CD4-positive, alpha-beta T cell treated with Interleukin-15 for 4 hours (primary cell): ENCODE data around the gene ARHGEF3.

ENCODE experiments used
- DNase-seq: peaks from one replicate; pipeline ENCODE4 v3.0.0-alpha.2; 2020; ENCODE audit warnings: low spot score

ARHGEF3 gene

DNA sequence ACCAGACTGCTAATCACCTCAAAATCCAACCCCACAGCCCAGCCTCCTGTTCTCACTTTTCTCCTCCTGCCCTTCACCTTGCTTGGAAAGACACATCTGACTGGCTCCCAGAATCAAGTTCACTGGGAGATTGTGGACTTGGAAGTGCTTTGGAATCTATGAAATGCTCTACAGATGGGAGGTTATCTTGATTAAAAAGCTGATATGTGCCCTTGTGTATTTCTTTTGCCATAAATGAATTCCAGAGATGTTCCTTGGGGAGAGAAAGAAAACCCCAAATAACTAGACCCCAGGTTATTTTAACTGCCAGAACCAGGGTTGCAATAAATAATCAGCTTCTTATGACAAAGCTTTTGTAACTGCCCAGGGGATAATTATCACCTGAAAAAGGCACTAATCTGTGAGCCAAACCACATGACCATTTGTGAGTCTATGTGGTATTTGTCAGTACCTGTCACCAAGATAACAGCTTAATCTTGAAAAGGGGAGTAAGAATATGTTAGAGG, 21.7 kb upstream of the ARHGEF3 start:
- no peak for DNase-seq

DNA sequence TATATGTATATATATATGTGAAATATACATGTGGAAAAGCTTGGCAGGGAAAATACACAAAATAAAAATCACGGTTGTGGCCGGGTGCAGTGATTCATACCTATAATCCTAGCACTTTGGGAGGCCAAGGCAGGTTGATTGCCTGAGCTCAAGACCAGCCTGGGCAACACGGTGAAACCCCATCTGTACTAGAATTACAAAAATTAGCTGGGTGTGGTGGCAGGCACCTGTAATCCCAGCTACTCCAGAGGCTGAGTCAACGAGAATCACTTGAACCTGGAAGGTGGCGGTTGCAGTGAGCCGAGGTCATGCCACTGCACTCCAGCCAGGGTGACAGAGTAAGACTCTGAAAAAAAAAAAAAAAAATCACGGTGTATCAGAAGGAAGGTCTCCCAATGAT, 20.8 kb upstream of the ARHGEF3 start:
- DNase-seq = no peak

DNA sequence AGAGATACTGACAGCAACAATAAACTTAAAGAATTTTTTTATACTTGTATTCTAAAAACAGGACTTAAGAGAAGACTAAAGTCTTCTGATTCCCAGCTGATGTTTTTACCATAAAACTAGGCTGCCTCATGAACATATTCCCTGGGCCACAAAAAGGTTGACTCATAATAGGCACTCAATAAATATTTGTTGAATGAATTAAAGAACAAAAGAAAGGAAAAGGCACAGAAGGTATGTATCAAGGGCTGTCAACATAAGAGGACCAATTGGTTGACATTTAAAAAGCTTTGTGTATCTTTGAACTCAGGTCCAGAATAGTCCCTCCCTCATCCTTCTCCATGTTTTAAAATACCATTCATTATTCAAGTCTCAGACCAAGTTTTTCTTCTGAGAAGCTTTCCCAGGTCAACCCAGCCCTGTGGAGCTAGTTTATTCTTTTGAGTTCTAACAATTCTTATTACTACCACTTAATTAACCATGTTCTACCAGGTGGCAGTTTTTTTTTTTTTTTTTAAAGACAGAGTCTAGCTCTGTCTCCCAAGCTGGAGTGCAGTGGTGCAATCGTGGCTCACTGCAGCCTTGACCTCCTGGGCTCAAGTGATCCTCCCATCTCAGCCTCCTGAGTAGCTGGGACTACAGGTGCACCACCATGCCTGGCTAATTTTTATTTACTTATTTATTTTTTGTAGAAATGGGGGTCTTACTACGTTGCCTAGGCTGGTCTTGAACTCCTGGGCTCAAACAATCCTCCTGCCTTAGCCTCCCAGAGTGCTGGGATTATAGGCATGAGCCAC, 17.5 kb upstream of the ARHGEF3 start:
- no peak for DNase-seq

DNA sequence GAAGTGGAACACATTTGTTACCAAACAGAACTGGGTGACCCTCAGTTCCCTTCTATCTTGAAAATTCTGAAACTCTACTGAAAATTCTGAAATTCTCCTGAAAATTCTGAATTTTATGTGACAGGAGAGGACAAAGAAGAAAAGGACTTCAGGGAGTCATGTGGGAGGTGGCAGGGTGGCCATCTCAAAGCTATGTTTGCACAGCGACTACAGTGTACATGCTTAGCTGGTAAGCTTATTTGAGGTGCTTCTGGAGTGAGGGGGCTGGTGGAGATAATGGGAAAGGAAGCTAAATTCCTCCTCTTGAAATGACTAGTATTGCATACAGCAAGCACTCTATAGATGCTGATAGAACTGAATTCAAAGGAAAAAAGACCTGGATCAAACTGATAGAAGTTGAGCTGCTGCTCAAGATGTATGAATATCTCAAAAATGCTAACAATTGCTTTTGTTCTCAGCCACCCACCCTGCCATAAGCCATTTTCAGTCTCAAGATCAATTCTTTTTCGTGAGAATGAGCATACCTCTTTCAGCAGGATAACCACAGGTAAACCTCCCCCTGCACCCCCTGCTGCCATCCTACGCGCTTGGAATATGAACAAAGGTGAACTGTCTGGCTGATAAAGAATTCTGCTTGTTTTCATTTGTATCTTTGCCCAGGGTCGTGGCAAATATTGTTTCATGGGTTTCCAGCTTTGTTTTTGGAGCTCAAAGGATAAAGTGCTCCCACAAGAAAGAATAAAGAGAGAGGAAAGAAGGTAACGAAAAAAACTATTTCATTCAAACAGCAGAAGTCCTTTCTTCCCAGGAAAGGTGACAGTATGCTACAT, 16.6 kb upstream of the ARHGEF3 start:
- no peak for DNase-seq

DNA sequence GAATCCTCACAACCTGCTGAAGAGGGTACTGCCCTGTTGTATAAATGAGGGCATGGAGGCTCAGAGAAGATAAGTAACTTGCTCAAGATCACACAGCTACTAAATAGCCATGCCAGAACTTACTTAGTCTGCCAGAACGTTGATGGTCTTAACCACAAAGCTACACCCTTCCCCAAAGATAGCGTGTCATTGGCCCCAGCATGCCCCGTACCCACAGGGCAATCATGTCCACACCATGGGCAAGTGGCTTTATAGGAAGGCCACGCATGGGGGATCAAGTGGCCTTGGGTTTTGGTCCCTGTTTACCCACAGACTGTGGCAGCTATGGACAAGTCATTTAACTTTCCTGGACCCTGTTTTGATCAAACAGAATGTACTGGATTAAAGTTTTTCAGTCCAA, 15.9 kb upstream of the ARHGEF3 start:
- DNase-seq = no peak

DNA sequence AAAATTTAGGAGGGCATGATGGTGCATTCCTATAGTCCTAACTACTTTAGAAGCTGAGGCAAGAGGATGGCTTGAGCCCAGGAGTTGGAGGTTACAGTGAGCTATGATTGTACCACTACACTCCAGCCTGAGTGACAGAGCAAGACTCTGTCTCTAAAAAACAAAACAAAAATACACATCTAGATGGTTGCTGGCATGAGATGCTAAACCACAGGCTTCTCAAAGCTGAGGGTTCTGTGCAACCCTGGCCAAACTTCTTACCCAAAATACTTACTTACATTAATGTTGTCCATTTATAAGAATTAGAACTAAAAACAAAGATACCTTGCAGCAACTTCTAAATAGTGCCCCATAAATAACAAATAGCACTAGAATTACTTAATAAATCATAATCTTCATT, 14.3 kb upstream of the ARHGEF3 start:
- no peak for DNase-seq

DNA sequence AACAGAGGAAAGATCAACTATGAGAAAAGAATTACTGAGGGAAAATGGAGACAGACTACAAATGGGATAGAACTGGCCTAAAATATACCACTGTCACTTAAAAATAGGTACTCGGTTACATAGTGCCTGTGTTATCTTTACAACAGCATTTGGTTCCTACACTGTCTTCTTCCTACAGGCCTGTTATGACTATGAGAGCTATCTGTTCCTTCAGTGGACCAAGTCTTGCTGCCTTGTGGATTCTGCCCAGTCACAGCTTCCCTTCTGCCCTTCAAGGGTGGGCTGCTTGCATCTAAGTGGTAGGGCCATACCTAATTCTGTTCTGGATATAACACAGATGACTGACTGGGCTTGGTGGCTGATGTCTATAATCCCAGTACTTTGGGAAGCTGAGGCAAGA, 13.8 kb upstream of the ARHGEF3 start:
- DNase-seq = no peak

DNA sequence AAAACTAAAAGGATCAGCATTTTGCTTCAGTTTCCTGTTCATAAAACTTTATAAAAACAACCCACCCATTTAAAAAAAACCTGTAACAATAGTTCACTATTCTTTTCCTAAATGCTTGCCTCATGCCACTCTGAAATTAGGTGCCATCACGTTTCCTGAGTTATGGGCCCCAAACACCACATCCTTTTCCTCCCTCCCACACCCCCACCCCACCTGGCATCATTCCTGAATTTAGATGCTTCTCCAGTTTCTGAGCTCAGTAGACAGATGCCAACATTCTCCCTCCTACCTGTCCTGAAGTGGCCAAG, 11.9 kb upstream of the ARHGEF3 start:
- no peak for DNase-seq

DNA sequence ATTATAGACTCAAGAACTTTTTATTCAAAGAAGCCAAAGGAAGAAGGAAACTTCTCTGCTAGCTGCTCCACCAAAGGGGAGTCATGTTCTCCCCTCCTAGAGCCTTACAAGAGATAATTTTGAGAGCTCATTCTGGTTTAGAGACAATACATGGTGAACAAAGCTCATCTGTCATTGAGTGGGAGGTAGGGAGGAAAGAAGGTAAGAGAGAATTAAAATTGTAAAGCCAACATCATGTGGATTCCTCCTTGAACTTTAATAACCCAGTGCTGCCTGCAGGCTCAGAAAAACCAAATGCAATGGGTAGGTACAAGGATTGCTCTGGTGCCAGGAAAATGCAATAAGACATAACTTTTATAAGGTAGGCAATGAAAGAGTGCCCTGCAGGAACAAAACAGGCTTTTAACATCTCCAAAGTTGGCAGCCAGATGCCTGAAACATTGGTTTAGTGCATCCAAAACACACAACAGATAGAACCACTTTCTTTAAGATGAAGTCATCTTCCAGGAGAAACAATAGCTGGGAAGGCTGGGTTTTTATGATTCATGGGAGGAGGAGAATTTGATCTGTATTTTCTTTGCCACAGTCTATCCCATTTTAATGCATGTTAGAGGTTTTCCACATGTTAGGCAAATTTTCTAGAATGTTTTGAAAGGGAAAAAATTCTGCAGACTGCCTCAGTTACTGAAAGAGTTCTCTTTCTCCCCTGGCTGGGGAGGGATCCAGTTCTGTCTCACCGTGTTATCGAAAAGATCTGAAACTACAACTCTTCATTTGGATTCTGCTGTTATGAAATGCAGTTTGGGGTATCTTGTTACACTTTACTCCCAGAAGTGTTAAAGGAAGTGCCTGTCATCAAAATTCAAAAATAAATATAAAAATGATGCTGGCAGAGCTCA, 11.3 kb upstream of the ARHGEF3 start:
- no peak for DNase-seq

DNA sequence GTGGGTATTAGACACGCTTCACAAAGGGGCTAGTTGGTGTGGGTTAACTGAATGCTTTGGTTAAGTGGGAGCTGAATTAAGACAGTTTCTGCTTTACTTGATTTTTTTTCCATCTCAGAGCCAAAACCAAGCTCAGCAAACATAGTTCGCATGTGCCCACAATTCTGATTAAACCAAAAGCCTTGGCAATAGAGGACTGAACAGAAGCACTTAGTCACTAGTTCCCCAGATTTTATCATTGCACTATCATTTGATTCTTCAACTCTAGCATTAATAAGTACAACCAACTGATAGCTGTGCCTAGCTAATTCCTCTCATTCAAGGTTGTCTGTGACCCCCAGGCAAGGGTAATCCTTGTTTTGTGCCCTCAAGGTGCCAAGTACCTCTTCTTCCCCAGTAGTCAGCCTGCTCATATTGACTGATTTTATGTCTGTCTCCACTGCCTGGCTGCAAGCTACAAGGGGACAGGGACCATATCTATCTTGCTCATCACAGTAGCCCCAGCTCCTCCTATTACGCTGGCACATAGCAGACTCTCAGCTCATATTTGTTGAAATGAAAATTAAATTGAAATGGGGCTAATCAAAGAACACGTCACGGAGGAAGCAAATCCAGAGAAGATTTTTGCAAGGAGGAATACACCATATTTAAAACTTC, 9.9 kb upstream of the ARHGEF3 start:
- DNase-seq = no peak

DNA sequence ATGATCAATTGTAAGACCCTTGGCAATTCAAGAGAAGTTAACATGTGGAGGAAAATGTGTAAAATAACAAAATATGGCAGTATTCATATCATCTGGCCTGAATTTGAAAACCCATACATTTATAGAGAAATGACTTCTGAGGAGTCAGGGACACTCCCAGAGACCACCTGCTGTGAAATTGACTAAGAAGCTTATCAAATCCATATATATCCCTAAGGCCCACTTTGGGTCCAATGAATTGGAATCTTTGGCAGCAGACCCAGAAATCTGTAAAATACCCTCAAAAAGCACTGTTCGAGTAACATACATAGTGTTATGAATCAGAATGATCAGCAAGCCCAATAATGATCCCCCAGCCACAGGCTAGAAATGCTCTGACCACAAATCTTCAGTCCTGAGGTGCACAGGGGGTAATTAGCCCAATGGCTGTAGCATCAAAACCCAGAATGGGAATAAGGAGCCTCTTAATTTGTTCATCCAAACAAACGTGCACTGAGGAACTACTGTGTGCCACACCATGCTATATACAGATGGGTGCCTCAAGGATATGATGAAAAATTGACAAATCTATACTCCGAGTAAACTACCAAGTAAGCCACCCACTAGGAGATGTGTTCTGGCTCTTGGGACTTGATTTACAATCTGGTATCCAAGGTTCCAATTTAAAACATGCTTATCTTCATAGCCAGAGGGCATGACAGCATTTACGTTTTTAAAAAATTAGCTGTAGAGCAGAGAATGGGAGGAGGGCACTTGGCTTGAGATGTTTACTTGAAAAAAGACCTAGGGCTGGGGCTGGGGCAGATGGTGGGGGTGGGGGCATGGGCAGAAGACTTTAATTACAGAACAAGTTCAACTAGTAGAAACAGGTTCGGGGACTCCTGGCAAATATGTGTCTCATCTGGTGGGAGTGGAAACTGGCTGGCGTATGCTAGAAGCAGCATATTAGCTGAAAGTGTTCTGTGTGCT, 9.1 kb upstream of the ARHGEF3 start:
- DNase-seq = no peak

DNA sequence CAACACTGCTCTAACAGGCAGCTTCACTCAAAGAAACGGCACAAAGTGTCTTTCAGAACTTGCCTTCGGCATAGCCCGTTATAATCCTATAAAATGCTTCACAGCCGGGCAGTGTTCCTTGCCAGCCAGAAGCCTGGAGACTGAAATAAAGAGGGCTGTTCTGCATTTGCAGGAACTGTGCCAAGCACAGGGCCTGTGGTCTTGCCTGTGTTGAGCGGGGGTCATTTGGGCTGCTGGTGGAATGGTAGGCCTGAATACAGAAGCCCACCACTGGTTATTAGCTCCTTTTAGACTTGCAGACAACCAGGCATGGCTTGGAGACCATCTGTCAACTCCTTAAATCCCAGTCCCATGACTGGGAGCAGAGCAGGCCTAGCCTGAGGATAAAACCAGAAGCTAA, 4.7 kb upstream of the ARHGEF3 start:
- no peak for DNase-seq

DNA sequence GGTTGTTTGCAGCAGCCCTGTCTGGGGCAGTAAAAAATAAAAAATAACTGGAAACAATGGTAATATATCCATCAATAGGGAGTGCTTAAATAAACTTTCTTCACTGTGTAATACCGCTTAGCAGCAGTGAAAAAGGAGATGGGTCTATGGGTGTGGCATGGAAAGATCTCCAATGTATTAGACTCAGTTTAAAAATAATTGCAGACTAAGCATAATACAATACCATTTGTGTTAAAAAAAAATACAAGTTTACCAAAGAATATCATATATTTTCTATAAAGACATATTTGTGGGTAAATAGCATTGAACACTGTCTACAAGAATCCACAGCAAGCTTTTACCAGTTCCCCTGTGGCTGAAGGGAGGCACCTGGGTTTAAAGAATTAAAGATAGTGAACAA, 1.0 kb upstream of the ARHGEF3 start:
- no peak for DNase-seq

DNA sequence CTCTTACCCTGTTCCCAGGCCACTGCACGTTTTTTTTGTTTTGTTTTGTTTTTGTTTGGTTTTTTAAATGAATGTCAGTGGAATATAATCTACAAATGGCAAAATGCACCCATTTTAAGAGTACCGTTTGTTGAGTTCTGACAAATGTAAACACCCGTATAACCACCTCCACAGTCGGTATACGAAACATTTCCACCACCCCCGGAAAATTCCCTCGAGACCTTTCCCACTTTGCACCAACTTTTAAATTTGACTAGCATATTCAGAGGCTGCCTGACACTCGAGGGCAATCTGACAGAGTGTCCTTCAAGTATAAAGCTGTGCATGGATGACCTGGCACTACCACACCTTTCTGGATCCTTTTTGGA, 613 bp upstream of the ARHGEF3 start:
- DNase-seq = no peak

DNA sequence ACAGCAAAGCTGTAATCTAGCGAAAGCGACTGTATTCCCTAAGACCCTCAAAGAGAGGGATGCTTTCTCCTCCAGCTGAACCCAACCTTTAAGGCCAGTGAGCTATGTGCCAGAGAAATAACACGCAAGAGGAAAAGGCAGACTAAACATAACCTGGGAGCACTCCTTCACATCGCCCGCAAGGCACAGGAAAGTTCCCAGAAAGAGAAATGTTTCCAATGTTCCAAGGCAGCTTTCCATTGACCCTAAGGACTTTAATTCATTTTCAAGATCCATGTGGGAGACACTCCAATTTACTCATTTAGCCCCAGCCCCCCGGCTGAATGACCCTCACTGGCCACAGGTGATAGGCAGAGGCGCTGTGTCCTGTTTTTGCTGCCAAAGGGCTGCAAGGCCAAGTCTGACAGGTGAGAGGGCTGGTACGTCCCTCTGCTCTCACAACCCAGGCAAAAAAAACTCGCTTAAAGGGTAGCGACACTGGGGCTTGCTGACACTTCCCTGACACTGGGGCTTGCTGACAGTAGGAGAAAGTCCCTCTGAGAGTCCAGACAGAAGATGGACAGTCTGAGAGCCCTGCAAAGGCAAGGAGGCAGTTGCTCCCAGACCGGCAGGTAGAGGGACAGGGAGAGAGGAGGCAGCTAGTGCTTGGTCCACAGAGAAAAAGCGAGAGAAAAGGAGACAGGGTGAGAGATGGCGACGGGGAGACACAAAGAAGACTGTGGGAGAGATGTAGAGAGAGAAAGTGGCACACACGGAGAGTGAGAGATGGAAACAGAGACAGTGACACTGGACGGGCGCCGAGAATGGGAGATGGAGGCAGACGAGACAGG, 702 bp downstream of the ARHGEF3 start:
- DNase-seq = peak; percentile 33

DNA sequence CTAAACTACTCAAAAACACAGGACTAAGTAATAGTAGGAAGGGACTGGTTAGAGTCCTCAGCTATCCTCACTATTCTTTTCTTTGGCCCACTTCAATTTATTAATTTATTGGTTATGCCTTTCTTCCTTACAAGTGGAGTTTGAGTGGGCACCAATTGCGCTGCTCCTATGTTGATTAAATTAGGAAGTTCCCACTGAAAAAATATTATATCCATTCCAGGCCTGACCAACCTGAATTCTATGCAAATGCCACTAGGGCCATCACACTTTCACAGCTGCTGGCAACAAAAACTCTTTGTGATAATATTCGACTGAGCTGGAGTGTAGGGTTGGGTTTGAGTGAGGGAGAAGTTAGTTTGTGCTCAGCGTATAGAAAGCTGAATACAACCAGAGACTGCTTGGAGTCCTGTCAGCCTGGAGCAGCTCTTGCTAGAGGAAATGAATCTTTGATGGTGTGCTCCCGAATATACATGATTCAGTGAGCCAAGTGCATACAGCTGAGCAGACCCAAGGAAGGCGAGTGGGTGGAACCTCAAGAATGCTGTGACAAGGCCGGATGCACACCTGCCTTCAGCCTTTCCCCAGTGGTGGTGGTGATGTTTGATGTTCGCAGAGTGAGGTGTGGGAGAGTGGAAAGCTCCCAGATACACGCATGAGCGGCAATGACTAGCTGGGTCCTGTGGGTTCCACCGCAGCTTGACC, 1.5 kb downstream of the ARHGEF3 start:
- DNase-seq = peak; percentile 79

DNA sequence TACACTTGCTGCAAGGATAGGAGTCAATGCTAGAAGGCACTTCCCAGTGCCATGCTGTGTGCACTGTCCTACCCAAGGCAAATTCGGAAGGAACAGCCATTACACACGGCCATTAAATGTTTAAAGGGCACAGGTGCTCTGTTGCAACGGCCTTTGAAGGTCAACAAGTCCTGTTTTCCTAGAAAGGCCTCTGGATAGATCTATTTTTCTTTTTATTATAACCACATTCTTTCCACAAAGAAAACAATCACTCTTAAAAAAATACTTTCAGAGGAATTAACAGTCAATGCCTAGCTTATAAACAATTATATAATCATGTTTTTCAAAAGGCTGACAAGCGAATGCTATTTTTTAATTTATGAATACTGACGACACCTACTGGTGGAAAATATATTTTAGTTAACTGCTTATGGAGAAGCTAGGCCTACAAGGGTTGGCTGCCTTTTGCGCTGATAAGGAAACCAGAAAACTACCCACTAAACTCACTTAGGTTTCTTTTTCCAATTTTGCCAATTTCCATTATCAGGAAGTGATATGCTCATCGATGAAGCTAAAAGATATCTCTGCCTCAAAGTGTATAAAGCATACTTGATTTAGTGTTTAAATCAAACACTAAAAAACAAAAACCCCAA, 2.4 kb downstream of the ARHGEF3 start:
- peak; percentile 84 for DNase-seq

DNA sequence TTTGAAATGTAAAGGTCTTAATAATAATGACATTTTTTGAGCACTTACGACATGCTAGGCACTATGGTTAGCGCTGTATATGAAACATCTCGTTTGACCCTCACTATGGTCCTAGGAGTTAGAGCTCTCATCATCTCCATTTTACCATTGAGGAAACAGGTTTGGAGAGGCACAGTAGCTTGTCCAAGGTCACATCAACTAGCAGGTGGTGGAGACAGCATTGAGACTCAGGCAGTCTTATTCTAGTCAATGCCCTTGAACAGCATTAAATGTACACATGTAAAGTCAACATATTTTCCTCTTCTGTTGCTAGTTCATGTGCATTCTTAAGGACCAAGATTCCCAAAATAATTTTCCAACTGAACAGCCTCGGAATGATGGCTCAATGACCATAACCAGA, 4.8 kb downstream of the ARHGEF3 start:
- no peak for DNase-seq

DNA sequence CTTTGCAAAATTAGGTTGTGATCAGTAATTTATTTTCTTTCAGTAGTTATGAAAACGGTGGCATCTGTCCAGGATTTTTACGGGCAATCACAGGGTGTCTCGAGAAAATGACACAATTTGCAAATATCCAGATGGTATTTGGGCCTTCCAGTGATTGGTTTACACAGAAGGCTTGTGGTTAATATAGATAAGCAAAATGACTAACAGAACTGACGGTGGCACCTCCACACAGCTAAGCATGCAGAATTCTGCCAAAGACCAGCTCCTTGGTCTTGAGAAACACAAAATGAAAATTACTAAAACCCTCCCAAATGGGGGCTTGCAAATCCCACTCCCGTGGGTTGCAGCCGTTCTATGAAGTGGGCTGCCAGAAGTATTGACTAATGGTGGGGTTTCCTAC, 5.5 kb downstream of the ARHGEF3 start:
- DNase-seq = peak; percentile 67
